Suppressor macrophage treated with lipopolysaccharide for 4 hours (primary cell): Measurements from ENCODE around the gene RMDN3.

Experiments
- DNase-seq: peaks from one replicate; pipeline ENCODE4 v3.0.0-alpha.2; 2020

RMDN3 gene

DNA sequence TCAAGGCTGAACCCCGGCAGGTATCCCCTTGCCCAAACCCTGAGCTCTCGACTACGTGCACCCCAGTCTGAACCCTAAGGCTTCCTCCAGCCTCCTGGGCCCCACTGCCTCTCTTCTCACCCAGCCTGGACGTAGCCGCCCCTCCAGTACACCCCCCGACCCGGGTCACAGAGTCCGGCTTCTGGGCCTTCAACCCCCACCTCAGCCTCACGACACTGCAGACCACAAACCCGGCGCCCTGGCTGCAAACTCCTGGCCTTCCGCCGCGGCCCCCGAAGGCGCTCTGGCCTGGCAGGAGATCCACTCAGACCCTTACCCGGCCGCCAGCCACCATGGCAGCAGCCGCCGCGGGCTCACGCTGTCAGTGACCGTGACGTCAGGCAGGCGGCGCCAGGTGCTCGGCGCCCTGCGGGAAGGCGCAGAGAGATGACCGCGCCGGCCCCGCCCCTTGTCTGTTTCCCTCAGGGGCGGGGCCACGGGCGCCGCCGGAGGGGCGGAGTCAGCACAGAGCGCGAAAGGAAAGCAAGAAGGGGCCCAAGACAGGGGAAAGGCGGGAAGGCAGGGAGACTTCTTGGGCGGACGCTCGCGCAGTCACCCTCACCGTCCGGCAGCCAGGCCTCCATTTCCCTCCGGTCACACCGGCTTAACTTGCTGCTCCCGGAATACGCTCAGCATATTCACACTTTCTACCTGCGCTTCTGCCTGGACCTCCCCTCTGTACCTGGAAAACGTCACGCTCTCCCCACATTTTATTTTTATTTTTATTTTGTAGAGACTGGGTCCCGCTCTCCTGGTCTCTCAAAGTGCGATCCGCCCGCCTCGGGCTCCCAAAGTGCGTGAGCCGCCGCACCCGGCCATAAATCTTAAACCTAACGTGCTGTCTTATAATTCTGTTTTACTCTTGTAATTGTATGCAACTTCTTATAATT, at the start of gene RMDN3:
Gene RMDN3, minus strand, starts transcription at position 372 of the 929 bp plus-strand sequence. CDS start 471 bp downstream, outside the sequence.
- peak; percentile 98 for DNase-seq

- DNase-seq, result no peak
Observed at GRCh38 chr15:40803688-40804087, 48.6 kb upstream of the RMDN3 start.

DNA sequence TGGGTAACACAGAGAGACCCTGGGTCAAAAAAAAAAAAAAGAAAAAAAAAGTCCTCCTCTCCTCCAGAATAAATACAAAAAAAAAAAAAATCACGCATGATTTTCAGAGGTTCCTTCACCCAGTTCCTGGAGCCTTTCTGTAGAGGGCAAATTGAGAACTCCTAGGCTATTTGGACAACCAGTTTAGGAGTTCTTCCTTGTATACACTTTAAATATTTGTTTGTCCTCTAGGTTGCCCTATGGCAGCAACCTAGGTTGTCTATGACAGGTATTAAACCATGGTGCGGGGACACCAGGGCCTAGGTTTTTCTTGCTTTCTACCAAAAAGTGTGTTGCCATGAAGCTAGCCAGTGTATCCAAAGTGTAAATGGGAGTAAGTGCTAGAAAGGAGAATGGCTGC, 48.0 kb upstream of the RMDN3 start:
- DNase-seq, result no peak

- DNase-seq, result no peak
Observed at GRCh38 chr15:40799523-40799922, 44.5 kb upstream of the RMDN3 start.

GRCh38 chr15:40796512-40796911, 41.5 kb upstream of the RMDN3 start:
- DNase-seq, result peak; percentile 33

- no peak for DNase-seq
Observed at GRCh38 chr15:40796041-40796440, 41.0 kb upstream of the RMDN3 start.

- peak; percentile 70 for DNase-seq
Observed at GRCh38 chr15:40793216-40793989, 38.3 kb upstream of the RMDN3 start.

DNA sequence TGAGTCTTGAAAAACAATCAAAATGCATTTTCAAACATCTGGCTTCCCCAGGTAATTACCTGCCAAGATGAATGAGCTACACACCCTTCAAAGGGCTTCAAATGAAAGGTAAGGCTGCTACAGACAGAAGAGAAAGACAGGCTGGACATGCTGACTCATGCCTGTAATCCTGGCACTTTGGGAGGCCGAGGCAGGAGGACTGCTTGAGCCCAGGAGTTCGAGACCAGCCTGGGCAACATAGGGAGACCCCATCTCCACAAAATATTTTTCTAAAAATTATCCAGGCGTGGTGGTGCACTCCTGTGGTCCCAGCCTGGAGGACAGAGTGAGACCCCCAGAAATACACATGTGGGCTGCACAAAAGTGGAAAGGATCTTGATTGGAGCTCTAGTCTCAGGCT, 37.3 kb upstream of the RMDN3 start:
- no peak for DNase-seq

GRCh38 chr15:40790718-40791117, 35.7 kb upstream of the RMDN3 start:
- no peak for DNase-seq

GRCh38 chr15:40789999-40790398, 34.9 kb upstream of the RMDN3 start:
- DNase-seq, result no peak

DNA sequence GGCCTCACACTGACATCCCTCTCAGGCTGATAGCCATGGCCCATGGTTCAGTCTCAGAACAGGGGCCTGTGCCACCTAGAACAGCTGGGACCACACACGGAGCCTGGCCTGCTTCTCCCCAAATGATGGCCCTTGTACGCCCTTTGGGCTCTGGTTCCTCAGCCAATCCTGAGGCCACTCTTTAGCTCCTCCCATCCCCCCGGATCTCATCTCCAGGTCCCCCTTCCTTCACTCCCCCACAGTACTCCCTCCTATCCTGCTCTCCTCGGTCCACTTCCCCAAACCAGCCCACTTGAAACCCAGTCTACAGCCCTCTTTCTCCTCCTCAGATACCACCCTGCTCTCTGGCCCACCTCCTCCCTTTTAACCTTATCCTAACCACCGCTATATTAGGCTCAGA, 34.1 kb upstream of the RMDN3 start:
- no peak for DNase-seq

DNA sequence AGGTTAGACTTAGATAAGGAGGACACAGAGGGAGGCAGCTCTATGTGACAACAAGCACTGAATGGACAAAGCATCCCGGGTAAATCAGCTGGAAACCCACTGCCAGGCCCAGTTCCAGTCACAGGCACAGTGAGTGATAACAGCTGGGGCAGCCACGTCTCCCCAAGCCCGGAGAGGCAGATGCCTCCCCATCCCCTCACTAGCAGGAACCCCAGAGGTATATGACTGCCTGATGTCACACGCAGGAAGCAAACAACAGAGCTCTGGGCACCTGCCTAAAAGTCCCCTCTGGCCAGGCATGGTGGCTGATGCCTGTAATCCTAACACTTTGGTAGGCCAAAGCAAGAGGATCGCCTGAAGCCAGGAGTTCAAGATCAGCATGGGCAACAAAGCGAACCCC, 32.9 kb upstream of the RMDN3 start:
- DNase-seq, result no peak

DNA sequence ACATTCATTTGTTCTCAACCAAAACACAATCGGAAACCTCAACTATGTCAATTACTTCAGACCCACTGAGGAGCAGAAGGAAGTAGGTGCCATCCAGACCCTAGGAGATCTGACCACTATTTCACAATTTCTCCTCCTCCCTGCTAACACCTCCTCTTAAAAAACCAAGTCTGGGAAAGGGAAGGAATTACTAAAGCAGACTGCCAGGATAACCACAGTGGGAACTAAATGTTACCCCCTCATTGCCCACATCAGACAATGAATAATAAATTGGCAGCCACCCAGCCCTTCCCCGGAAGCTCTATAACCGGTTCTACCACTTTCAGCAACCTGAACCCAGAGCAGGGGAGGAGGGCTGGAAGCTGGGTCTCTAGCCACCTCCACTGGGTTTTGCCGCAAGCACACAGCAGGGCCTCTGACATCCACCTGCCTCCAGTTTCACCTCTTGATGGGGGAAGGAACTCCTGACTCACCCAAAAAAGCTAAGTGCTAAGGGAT, 32.3 kb upstream of the RMDN3 start:
- DNase-seq, result peak; percentile 31

- DNase-seq, result no peak
Observed at GRCh38 chr15:40785814-40786213, 30.8 kb upstream of the RMDN3 start.

DNA sequence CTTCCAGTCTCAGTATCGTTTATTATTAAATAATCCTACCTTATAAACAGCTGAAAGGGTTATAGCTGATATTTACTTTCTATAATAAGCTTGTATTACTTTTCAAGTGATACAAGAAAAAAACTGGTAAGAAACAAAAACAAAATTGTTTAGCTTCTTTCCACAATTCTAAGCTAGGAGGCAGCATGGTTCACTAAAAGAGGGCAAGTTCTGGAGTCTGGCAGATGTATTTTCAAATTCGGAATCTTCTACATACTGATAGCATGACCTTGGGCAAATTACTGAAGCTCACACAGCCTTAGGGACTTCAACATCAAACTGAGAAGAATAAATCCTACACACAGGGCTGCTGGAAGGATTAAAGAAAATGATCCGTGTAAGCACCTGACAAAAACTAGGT, 30.1 kb upstream of the RMDN3 start:
- no peak for DNase-seq

DNA sequence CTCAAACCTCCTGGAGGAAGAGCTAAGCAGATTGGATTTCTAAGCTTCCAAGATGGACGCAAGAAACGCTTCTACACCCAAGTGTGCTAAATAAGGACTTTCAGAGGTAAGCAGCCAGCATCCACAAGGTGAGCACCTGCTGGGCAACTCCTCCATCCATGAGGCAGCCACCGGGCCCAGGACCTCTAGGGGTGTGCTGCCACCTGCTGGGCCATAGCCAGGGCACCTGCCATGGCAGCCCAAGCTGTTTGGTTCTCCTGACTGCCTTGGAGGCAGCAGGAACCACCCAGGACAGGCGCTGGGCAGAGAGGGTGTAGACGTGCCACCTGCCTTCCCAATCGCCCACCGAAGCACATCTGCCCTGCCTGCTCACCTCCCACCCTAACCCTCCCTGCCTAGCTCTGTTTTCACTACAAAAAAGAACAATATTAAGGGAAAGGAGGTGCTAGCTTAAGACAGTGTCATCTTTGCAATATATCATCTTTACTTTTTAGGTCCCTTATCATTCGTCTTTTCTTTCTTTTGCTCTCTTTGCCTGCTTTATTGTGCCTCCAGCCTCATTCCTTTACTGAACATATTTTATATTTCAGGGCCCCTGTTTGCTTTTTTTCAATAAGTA, 27.7 kb upstream of the RMDN3 start:
- DNase-seq, result peak; percentile 57

DNA sequence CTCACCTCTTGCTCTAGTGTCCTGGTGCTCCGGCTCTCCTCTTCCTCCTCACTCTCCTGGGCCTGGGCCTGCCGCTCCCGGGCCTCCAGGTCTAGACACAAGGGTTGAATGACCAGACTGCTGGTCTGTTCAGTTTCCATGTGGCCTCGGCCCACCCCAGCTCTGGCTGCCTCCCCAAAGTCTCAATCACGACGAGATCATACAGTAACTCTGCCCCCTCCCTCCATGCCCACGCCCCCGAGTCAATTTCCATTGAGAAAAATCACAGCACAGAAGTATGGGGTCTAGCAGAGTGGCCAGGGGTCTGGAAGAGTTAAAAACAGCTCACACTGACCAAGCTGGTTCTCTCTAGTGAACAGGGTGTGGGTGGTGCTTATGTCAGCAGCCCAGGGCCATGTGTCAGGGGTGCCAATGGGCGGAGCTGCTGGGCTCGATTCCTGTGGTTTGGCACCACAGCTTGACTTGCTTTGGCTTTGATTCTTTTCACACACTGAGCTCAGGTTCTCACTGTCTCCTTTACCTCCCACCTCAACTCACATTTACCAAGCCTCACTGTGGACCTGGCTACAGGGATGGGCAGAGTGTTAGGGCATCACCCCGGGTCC, 21.6 kb upstream of the RMDN3 start:
- DNase-seq, result peak; percentile 66

GRCh38 chr15:40775740-40776536, 20.9 kb upstream of the RMDN3 start:
- DNase-seq, result no peak

DNA sequence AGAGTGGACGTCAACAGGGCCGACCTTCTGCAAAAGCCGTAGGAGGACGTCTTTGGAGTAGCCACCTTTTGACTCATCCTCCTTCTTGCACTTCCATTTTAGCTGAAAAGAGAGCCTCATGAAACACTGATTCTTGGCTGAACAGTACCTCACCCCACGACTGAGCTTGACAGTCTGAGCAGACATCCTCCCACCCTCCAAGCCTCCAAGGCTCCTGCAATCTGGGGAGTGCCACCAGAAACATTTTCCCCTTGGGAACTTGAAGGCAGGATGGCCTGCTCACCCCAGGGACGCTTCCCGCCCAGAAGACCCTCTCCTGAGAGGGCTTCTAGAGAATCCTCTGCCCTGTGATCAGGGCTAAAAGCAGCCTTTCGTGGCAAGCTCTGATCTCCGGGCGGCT, 20.0 kb upstream of the RMDN3 start:
- DNase-seq, result no peak

- DNase-seq, result no peak
Observed at GRCh38 chr15:40773902-40774301, 18.8 kb upstream of the RMDN3 start.

GRCh38 chr15:40773496-40773895, 18.4 kb upstream of the RMDN3 start:
- no peak for DNase-seq

DNA sequence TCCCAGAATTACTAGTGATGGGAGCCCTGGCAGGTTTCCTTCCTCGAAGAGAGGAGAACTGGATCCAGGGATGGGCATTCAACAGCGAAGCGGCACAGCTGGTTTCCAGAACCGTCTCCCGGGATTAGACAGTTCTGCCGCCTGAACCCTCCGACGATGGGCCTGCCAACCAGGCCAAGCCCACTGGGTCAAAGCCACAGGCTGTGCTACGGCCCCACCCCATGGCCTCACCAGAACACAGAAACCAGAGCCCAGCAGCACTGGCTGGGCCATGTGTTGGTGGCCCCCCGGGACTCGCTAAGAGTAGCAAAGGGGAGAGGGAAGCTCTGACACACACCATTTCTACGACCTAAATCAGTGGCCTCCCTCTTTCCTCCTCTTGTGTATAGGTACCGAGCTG, 17.0 kb upstream of the RMDN3 start:
- DNase-seq, result no peak
